ENCODE measurements around the gene SCYGR1.

DNA sequence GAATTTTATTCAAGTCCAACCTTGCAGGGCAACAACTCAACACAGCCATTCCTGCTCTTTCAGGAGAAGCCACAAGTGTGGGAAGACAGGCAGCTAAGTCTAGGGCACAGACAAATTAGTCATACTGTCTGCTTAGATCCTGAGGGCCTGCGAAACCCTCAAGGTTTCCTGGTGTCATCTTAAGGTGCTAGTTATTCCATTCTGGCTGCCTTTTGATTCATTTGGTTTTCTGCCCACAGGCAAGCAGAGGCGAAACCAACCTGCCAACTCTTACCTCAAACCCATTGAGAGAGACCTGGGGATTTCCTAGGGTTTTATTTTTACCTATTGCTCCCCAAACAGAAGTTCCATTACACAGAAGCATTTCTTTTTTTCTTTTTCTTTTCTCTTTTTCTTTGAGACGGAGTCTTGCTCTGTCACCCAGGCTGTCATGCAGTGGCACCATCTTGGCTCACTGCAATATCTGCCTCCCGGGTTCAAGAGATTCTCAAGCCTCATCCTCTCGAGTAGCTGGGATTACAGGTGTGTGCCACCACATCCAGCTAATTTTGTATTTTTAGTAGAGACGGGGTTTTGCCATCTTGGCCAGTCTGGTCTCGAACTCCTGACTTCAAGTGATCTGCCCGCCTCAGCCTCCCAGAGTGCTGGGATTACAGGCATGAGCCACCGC, 23.7 kb upstream of the SCYGR1 start:
- TF ChIP-seq, protein P1, sequence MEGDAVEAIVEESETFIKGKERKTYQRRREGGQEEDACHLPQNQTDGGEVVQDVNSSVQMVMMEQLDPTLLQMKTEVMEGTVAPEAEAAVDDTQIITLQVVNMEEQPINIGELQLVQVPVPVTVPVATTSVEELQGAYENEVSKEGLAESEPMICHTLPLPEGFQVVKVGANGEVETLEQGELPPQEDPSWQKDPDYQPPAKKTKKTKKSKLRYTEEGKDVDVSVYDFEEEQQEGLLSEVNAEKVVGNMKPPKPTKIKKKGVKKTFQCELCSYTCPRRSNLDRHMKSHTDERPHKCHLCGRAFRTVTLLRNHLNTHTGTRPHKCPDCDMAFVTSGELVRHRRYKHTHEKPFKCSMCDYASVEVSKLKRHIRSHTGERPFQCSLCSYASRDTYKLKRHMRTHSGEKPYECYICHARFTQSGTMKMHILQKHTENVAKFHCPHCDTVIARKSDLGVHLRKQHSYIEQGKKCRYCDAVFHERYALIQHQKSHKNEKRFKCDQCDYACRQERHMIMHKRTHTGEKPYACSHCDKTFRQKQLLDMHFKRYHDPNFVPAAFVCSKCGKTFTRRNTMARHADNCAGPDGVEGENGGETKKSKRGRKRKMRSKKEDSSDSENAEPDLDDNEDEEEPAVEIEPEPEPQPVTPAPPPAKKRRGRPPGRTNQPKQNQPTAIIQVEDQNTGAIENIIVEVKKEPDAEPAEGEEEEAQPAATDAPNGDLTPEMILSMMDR (optimal IDR thresholded peaks at IDR 0.05 in 1 of 3, IDR thresholded peaks at IDR 0.05 in 1 of 3, conservative IDR thresholded peaks at IDR 0.05 in 1 of 3; ENCODE audit: extremely low read depth in 1 of 3, insufficient read depth in 2 of 3, low read length in 3 of 3) = no peak
- TF ChIP-seq EZH2 (IDR thresholded peaks at IDR 0.05; ENCODE audit: low read length) = no peak

Measured in keratinocyte (primary cell).